HL-60 (cell line): Measurements from ENCODE around the gene PPP1R9A.

Source experiments
- GABPA ChIP-seq: IDR thresholded peaks from 2 replicates; pipeline ENCODE4 v1.6.1; 2012; ENCODE audit warnings: low read depth
- POLR2AphosphoS5 ChIP-seq: IDR thresholded peaks from 2 replicates; pipeline ENCODE4 v1.6.1; 2012; ENCODE audit warnings: low read depth
- SPI1 ChIP-seq: IDR thresholded peaks from 2 replicates; pipeline ENCODE4 v1.6.1; 2012; ENCODE audit warnings: low read depth, mild to moderate bottlenecking, borderline replicate concordance
- TF ChIP-seq, protein P1 (sequence below): IDR thresholded peaks from one replicate; pipeline ENCODE4 v1.5.1; 2011; ENCODE audit warnings: low read length, control low read depth, inconsistent platforms; ENCODE audit not compliant: insufficient read depth
- TF ChIP-seq, protein P2 (sequence below): IDR thresholded peaks from 2 replicates; pipeline ENCODE4 v1.6.1; 2012; ENCODE audit warnings: low read depth; ENCODE audit not compliant: insufficient replicate concordance

DNA sequence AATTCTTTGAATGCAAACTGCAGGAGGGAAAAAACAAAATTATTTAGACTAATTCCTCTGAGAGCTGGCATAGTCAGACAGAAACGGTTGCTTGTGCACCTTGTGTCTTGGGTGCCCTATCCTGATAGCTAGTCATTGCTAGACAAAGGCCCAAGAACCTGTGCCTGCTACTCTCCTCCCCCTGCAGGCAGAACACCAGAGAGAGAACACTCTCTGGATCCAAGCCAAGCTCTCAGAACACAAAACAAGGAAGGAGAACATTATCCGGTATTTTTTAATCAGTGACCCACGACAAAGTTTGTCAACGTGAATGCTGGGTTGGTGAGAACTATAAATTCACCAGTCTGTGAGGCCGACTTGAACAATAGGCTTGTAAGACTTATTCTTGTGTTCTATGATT, 18.8 kb upstream of the PPP1R9A start:
- TF ChIP-seq, protein P1, sequence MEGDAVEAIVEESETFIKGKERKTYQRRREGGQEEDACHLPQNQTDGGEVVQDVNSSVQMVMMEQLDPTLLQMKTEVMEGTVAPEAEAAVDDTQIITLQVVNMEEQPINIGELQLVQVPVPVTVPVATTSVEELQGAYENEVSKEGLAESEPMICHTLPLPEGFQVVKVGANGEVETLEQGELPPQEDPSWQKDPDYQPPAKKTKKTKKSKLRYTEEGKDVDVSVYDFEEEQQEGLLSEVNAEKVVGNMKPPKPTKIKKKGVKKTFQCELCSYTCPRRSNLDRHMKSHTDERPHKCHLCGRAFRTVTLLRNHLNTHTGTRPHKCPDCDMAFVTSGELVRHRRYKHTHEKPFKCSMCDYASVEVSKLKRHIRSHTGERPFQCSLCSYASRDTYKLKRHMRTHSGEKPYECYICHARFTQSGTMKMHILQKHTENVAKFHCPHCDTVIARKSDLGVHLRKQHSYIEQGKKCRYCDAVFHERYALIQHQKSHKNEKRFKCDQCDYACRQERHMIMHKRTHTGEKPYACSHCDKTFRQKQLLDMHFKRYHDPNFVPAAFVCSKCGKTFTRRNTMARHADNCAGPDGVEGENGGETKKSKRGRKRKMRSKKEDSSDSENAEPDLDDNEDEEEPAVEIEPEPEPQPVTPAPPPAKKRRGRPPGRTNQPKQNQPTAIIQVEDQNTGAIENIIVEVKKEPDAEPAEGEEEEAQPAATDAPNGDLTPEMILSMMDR: no peak
- TF ChIP-seq GABPA (no peak), POLR2AphosphoS5 (no peak), SPI1 (no peak)
- TF ChIP-seq, protein P2, sequence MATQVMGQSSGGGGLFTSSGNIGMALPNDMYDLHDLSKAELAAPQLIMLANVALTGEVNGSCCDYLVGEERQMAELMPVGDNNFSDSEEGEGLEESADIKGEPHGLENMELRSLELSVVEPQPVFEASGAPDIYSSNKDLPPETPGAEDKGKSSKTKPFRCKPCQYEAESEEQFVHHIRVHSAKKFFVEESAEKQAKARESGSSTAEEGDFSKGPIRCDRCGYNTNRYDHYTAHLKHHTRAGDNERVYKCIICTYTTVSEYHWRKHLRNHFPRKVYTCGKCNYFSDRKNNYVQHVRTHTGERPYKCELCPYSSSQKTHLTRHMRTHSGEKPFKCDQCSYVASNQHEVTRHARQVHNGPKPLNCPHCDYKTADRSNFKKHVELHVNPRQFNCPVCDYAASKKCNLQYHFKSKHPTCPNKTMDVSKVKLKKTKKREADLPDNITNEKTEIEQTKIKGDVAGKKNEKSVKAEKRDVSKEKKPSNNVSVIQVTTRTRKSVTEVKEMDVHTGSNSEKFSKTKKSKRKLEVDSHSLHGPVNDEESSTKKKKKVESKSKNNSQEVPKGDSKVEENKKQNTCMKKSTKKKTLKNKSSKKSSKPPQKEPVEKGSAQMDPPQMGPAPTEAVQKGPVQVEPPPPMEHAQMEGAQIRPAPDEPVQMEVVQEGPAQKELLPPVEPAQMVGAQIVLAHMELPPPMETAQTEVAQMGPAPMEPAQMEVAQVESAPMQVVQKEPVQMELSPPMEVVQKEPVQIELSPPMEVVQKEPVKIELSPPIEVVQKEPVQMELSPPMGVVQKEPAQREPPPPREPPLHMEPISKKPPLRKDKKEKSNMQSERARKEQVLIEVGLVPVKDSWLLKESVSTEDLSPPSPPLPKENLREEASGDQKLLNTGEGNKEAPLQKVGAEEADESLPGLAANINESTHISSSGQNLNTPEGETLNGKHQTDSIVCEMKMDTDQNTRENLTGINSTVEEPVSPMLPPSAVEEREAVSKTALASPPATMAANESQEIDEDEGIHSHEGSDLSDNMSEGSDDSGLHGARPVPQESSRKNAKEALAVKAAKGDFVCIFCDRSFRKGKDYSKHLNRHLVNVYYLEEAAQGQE: no peak
